Adrenal gland (tissue), 5 donors: ENCODE results near the gene BLVRB.
"Not testable (repeated sequence)": the region's sequence is repeated elsewhere in the genome, so short reads cannot be mapped to it uniquely, and the experiment has no call there.

ENCODE experiments used
- POLR2A ChIP-seq, 2 donors: fragments of 450-650 bp; IDR thresholded peaks; one replicate each; pipeline ENCODE4 v1.6.1; 2017; ENCODE audit warnings: antibody characterized with exemption in 2 of 2, mild to moderate bottlenecking in 2 of 2, moderate library complexity in 1 of 2
- TF ChIP-seq, protein P1 (sequence below), 6 experiments: fragments of 450-650 bp in 4 of 6; fragments of 200-600 bp in 2 of 6; sonication (generic) in 1 of 6; IDR thresholded peaks; 1 replicate in 5 of 6; 2 replicates in 1 of 6; pipeline versions ENCODE4 v1.5.1 to v1.8.0; 2016 to 2021; ENCODE audit warnings: antibody characterized with exemption in 6 of 6, mild to moderate bottlenecking in 2 of 6, moderate library complexity in 1 of 6
- donor health status: DM: no; HTN: no; CAD: no.

DNA sequence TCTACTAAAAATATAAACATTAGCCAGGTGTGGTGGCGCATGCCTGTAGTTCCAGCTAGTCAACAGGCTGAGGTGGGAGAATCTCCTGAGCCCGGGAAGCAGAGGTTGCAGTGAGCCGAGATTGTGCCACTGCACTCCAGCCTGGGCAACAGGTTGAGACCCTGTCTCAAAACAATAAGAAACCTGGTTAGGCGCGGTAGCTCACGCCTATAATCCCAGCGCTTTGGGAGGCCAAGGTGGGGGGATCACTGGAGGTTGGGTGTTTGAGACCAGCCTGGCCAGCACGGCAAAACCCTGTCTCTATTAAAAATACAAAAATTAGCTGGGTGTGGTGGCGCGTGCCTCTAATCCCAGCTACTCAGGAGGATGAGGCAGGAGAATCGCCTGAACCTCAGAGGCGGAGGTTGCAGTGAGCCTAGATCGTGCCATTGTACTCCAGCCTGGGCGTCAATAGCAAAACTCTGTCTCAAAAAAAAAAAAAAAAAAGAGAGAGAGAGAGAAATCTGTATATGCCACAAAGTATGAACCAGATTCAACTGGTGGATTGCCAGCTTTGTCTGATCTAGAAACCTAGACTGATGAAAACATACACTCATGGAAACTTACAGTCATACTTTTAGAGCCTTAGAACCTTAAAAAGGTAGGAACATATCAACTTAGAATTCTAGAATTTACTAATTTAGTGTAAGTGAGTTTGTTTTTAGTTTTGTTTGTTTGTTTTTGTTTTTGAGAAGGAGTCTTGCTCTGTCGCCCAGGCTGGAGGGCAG, 10.5 kb upstream of the BLVRB start:
- TF ChIP-seq, protein P1, sequence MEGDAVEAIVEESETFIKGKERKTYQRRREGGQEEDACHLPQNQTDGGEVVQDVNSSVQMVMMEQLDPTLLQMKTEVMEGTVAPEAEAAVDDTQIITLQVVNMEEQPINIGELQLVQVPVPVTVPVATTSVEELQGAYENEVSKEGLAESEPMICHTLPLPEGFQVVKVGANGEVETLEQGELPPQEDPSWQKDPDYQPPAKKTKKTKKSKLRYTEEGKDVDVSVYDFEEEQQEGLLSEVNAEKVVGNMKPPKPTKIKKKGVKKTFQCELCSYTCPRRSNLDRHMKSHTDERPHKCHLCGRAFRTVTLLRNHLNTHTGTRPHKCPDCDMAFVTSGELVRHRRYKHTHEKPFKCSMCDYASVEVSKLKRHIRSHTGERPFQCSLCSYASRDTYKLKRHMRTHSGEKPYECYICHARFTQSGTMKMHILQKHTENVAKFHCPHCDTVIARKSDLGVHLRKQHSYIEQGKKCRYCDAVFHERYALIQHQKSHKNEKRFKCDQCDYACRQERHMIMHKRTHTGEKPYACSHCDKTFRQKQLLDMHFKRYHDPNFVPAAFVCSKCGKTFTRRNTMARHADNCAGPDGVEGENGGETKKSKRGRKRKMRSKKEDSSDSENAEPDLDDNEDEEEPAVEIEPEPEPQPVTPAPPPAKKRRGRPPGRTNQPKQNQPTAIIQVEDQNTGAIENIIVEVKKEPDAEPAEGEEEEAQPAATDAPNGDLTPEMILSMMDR (IDR thresholded peaks at IDR 0.05) = not testable (repeated sequence)
- not testable (repeated sequence) for TF ChIP-seq POLR2A (IDR thresholded peaks at IDR 0.05)
